Activated CD8-positive, alpha-beta T cell treated with anti-CD3 and anti-CD28 coated beads for 36 hours (primary cell): ENCODE results near the gene ZBTB44. TPM values are rescaled to one million over a fixed set of nuclear protein-coding genes. Genes with fewer than 3 reads are reported as not detected.
"Not testable (repeated sequence)": the region's sequence is repeated elsewhere in the genome, so short reads cannot be mapped to it uniquely, and the experiment has no call there.

ENCODE experiments used
- ATAC-seq: fragments of 200-7000 bp; cut with Tn5 transposase; one replicate; pipeline ENCODE4 v1.10.0; 2021; ENCODE audit warnings: mild to moderate bottlenecking, moderate library complexity
- CTCF ChIA-PET: fragments of 350-600 bp; sonication (Branson Sonifier 250); formaldehyde crosslinking; loops from one replicate; lab custom pipeline; 2021; ENCODE audit warnings: antibody characterized with exemption; lab: Charles Lee
- POLR2A ChIA-PET: fragments of 350-600 bp; sonication (Branson Sonifier 250); formaldehyde crosslinking; loops from one replicate; lab custom pipeline; 2021; ENCODE audit warnings: antibody characterized with exemption; lab: Charles Lee
- DNase-seq: peaks from one replicate; pipeline ENCODE4 v3.0.0-alpha.2; 2020
- H3K27ac Mint-ChIP-seq: one replicate; pipeline ENCODE4 v1.8.0; 2021; ENCODE audit warnings: mild to moderate bottlenecking, mixed read lengths
- H3K27me3 Mint-ChIP-seq: one replicate; pipeline ENCODE4 v1.8.0; 2021; ENCODE audit warnings: mixed read lengths
- H3K36me3 Mint-ChIP-seq: one replicate; pipeline ENCODE4 v1.8.0; 2021; ENCODE audit warnings: low read depth, mixed read lengths
- H3K4me1 Mint-ChIP-seq: one replicate; pipeline ENCODE4 v1.8.0; 2021; ENCODE audit warnings: low read depth, mixed read lengths
- H3K4me3 Mint-ChIP-seq: one replicate; pipeline ENCODE4 v1.8.0; 2021; ENCODE audit warnings: mild to moderate bottlenecking, moderate library complexity, mixed read lengths
- H3K9me3 Mint-ChIP-seq: one replicate; pipeline ENCODE4 v1.8.0; 2021; ENCODE audit warnings: mixed read lengths
- CTCF ChIP-seq: fragments of 200-600 bp; IDR thresholded peaks from one replicate; pipeline ENCODE4 v1.8.0; 2022; ENCODE audit warnings: antibody characterized with exemption, mild to moderate bottlenecking
- intact Hi-C: fragments of 100-400 bp; cut with micrococcal nuclease; formaldehyde crosslinking; loops from one replicate; pipeline ENCODE4 v1.10.0; 2022
- total RNA-seq, 2 experiments: library from RNA; stranded (reverse); gene quantifications; one replicate each; pipeline ENCODE4 v1.2.3, GENCODE V29; 2021

Gene ZBTB44
- total RNA-seq, 2 experiments from 2014 or later, result 43.0 to 43.7 TPM

- peak; percentile 54 for DNase-seq
- H3K9me3 Mint-ChIP-seq, result peaks cover 12% of the 10 kb centered on the region
- no peak overlapping the region for H3K4me3 Mint-ChIP-seq
- TF ChIP-seq CTCF, result no peak
- H3K4me1 Mint-ChIP-seq, result peaks cover 14% of the 10 kb centered on the region
- H3K27ac Mint-ChIP-seq, result peak overlapping the region; percentile 43
- ATAC-seq, result peak; percentile 83
- peaks cover 2% of the 10 kb centered on the region for H3K27me3 Mint-ChIP-seq
- intact Hi-C loops, result no loop called here
- CTCF ChIA-PET, result interaction anchor here (0.7 to 1.8 kb wide), 2 partner anchors 30 to 521 kb away, joined by 3 to 4 read pairs; no protein-coding TSS in a partner anchor
- peaks cover 5% of the 10 kb centered on the region for H3K36me3 Mint-ChIP-seq
- POLR2A ChIA-PET, result no interaction called here
Observed at GRCh38 chr11:130340671-130341319, 26.1 kb upstream of the ZBTB44 start.

GRCh38 chr11:130338667-130339066 lies 23.9 kb upstream of the ZBTB44 start:
- Mint-ChIP-seq H3K36me3 (peaks cover 5% of the 10 kb centered on the region), H3K4me3 (no peak overlapping the region), H3K4me1 (peaks cover 14% of the 10 kb centered on the region), H3K27ac (no peak overlapping the region), H3K9me3 (peaks cover 12% of the 10 kb centered on the region), H3K27me3 (peaks cover 2% of the 10 kb centered on the region)
- ChIA-PET CTCF (no interaction called here), POLR2A (no interaction called here)
- DNase-seq, result no peak
- intact Hi-C loops, result no loop called here
- no peak for TF ChIP-seq CTCF
- no peak for ATAC-seq

GRCh38 chr11:130337281-130338089 lies 22.8 kb upstream of the ZBTB44 start:
- ChIA-PET CTCF (no interaction called here), POLR2A (no interaction called here)
- DNase-seq (no peak), ATAC-seq (no peak)
- H3K4me3 Mint-ChIP-seq, result no peak overlapping the region
- peaks cover 5% of the 10 kb centered on the region for H3K36me3 Mint-ChIP-seq
- intact Hi-C loops, result no loop called here
- no peak for TF ChIP-seq CTCF
- H3K27ac Mint-ChIP-seq, result no peak overlapping the region
- peaks cover 2% of the 10 kb centered on the region for H3K27me3 Mint-ChIP-seq
- peaks cover 14% of the 10 kb centered on the region for H3K4me1 Mint-ChIP-seq
- peaks cover 12% of the 10 kb centered on the region for H3K9me3 Mint-ChIP-seq

GRCh38 chr11:130331397-130331796 lies 16.7 kb upstream of the ZBTB44 start:
- H3K9me3 Mint-ChIP-seq, H3K4me1 Mint-ChIP-seq, POLR2A ChIA-PET, intact Hi-C loops, ATAC-seq, H3K36me3 Mint-ChIP-seq, H3K27me3 Mint-ChIP-seq, DNase-seq, CTCF ChIA-PET, H3K27ac Mint-ChIP-seq, H3K4me3 Mint-ChIP-seq: not testable (repeated sequence)

GRCh38 chr11:130330101-130330684 lies 15.5 kb upstream of the ZBTB44 start:
- Mint-ChIP-seq H3K4me1 (no peaks in the 10 kb centered on the region), H3K36me3 (no peaks in the 10 kb centered on the region), H3K27me3 (no peaks in the 10 kb centered on the region), H3K4me3 (no peak overlapping the region), H3K9me3 (no peaks in the 10 kb centered on the region), H3K27ac (no peak overlapping the region)
- ChIA-PET CTCF (interaction anchor here (1.2 kb wide), 1 partner anchor 117 kb away, joined by 4 read pairs; no protein-coding TSS in a partner anchor), POLR2A (no interaction called here)
- TF ChIP-seq CTCF, result no peak
- intact Hi-C loops, result no loop called here
- DNase-seq, result no peak
- ATAC-seq, result no peak
